HG03521 (cell line): Measurements from ENCODE around the gene TBC1D8B.

ENCODE experiments used
- ATAC-seq: cut with Tn5 transposase; IDR thresholded peaks from one replicate; pipeline ENCODE4 v1.9.1; 2021; ENCODE audit warnings: mild to moderate bottlenecking, moderate library complexity; ENCODE audit not compliant: unreplicated experiment

The TBC1D8B gene

GRCh38 chrX:106897259-106897658 is 94.8 kb downstream of the TBC1D8B start:
- no peak for ATAC-seq

- peak; percentile 58 for ATAC-seq
Observed at GRCh38 chrX:106898462-106898861, 96.0 kb downstream of the TBC1D8B start.

- ATAC-seq = no peak
Observed at GRCh38 chrX:106899276-106899675, 96.8 kb downstream of the TBC1D8B start.

GRCh38 chrX:106899841-106900240 is 97.4 kb downstream of the TBC1D8B start:
- ATAC-seq = no peak

GRCh38 chrX:106901341-106901740 is 98.9 kb downstream of the TBC1D8B start:
- no peak for ATAC-seq

- ATAC-seq = no peak
Observed at GRCh38 chrX:106901781-106902219, 99.3 kb downstream of the TBC1D8B start.

GRCh38 chrX:106902684-106903083 is 100.2 kb downstream of the TBC1D8B start:
- ATAC-seq = no peak

GRCh38 chrX:106903291-106903824 is 100.9 kb downstream of the TBC1D8B start, which contains the start of gene RIPPLY1:
TSS of gene RIPPLY1 (minus strand) at chrX:106903341. CDS start at chrX:106903287, 54 bp downstream.
- ATAC-seq = no peak

- ATAC-seq = no peak
Observed at GRCh38 chrX:106903856-106904528, 101.5 kb downstream of the TBC1D8B start.

- no peak for ATAC-seq
Observed at GRCh38 chrX:106905064-106905708, 102.7 kb downstream of the TBC1D8B start.

GRCh38 chrX:106906361-106906760 is 103.9 kb downstream of the TBC1D8B start:
- no peak for ATAC-seq

- no peak for ATAC-seq
Observed at GRCh38 chrX:106912864-106913263, 110.4 kb downstream of the TBC1D8B start.

- ATAC-seq = no peak
Observed at GRCh38 chrX:106917830-106918500, 115.5 kb downstream of the TBC1D8B start.

GRCh38 chrX:106919932-106920452 is 117.5 kb downstream of the TBC1D8B start, which contains the start of gene CLDN2:
TSS of gene CLDN2 (plus strand) at chrX:106920402. CDS start at chrX:106928229, 7,827 bp downstream.
- ATAC-seq = no peak

GRCh38 chrX:106921637-106922036 is 119.2 kb downstream of the TBC1D8B start:
- ATAC-seq = no peak
